PC-3 (cell line): ENCODE data around the gene DCDC2B. TPM values are rescaled to one million over a fixed set of nuclear protein-coding genes. Genes with fewer than 3 reads are reported as not detected.

Source experiments
- ATAC-seq: fragments of 200-7000 bp; cut with Tn5 transposase; 2 replicates; pipeline ENCODE4 v1.9.1; 2020; ENCODE audit warnings: mild to moderate bottlenecking, moderate library complexity
- BruUV-seq: library from RNA; stranded (reverse); fragments of 400-500 nt; replicated peaks from 2 replicates; lab custom pipeline; 2021; lab: Mats Ljungman, UMichigan
- CTCF ChIA-PET: fragments of 300-600 bp; sonication (Branson Sonifier 250); formaldehyde crosslinking; loops from one replicate; lab custom pipeline; 2022; ENCODE audit warnings: antibody characterized with exemption; lab: Charles Lee
- POLR2A ChIA-PET: fragments of 300-600 bp; sonication (Branson Sonifier 250); formaldehyde crosslinking; loops from one replicate; lab custom pipeline; 2022; ENCODE audit warnings: antibody characterized with exemption; ENCODE audit not compliant: unreplicated experiment; lab: Charles Lee
- DNase-seq: peaks from one replicate; pipeline ENCODE4 v3.0.0-alpha.2; 2015
- H2AFZ ChIP-seq: fragments of 300-600 bp; sonication (generic); 2 replicates; pipeline ENCODE4 v1.6.0; 2016; ENCODE audit warnings: antibody characterized with exemption, low read length
- H3F3A ChIP-seq: fragments of 300-600 bp; sonication (generic); one replicate; pipeline ENCODE4 v1.6.0; 2017; ENCODE audit warnings: antibody characterized with exemption, low read length, control low read depth, mild to moderate bottlenecking; ENCODE audit not compliant: unreplicated experiment
- H3K27ac ChIP-seq: fragments of 300-600 bp; sonication (generic); 2 replicates; pipeline ENCODE4 v1.5.1; 2016; ENCODE audit warnings: mild to moderate bottlenecking, low read length
- H3K27me3 ChIP-seq: fragments of 300-600 bp; sonication (generic); 2 replicates; pipeline ENCODE4 v1.6.1; 2016; ENCODE audit warnings: low read length, mixed read lengths
- H3K36me3 ChIP-seq: fragments of 300-600 bp; sonication (generic); 2 replicates; pipeline ENCODE4 v1.6.1; 2016; ENCODE audit warnings: low read depth, mixed run types, low read length, mixed read lengths
- H3K4me1 ChIP-seq: fragments of 300-600 bp; sonication (generic); 2 replicates; pipeline ENCODE4 v1.5.1; 2016; ENCODE audit warnings: low read length; ENCODE audit not compliant: insufficient read depth
- H3K4me2 ChIP-seq: fragments of 300-600 bp; sonication (generic); 2 replicates; pipeline ENCODE4 v1.6.0; 2016; ENCODE audit warnings: low read length
- H3K4me3 ChIP-seq: fragments of 300-600 bp; sonication (generic); 2 replicates; pipeline ENCODE4 v1.5.1; 2016; ENCODE audit warnings: mild to moderate bottlenecking, low read length, mixed read lengths
- H3K79me2 ChIP-seq: fragments of 300-600 bp; sonication (generic); 2 replicates; pipeline ENCODE4 v1.6.1; 2017; ENCODE audit warnings: low read length, mixed read lengths
- H3K9ac ChIP-seq: fragments of 300-600 bp; sonication (generic); 2 replicates; pipeline ENCODE4 v1.6.0; 2016; ENCODE audit warnings: mild to moderate bottlenecking, low read length
- H3K9me2 ChIP-seq: fragments of 300-600 bp; sonication (generic); replicated peaks from 2 replicates; pipeline ENCODE4 v1.6.1; 2016; ENCODE audit warnings: mixed run types, low read length, mixed read lengths
- H3K9me3 ChIP-seq: fragments of 300-600 bp; sonication (generic); 2 replicates; pipeline ENCODE4 v1.6.1; 2016; ENCODE audit warnings: low read length, mixed read lengths
- H4K20me1 ChIP-seq: fragments of 300-600 bp; sonication (generic); 2 replicates; pipeline ENCODE4 v1.6.1; 2016; ENCODE audit warnings: low read length, mixed read lengths
- EZH2 ChIP-seq: fragments of 300-600 bp; sonication (generic); IDR thresholded peaks from one replicate; pipeline ENCODE4 v1.6.1; 2017; ENCODE audit warnings: antibody characterized with exemption, mild to moderate bottlenecking, low read length; ENCODE audit not compliant: unreplicated experiment
- EZH2phosphoT487 ChIP-seq: fragments of 300-600 bp; sonication (generic); IDR thresholded peaks from 2 replicates; pipeline ENCODE4 v1.6.1; 2018; ENCODE audit warnings: mild to moderate bottlenecking, antibody characterized with exemption, low read length, borderline replicate concordance
- intact Hi-C: fragments of 100-400 bp; cut with micrococcal nuclease; formaldehyde crosslinking; loops from 2 replicates; pipeline ENCODE4 v1.9.0; 2023
- total RNA-seq: library from RNA; depleted of rRNA; stranded (reverse); fragments of >200 nt; gene quantifications from 2 replicates; pipeline ENCODE4 v1.2.3, GENCODE V29; 2014
- TF ChIP-seq, protein P1 (sequence below): fragments of 300-600 bp; sonication (generic); conservative IDR thresholded peaks from 2 replicates; pipeline ENCODE4 v1.5.1; 2017; ENCODE audit warnings: antibody characterized with exemption, low read depth, mild to moderate bottlenecking, low read length

DCDC2B gene
- total RNA-seq, 1 experiment from 2014 or later = not detected

DNA sequence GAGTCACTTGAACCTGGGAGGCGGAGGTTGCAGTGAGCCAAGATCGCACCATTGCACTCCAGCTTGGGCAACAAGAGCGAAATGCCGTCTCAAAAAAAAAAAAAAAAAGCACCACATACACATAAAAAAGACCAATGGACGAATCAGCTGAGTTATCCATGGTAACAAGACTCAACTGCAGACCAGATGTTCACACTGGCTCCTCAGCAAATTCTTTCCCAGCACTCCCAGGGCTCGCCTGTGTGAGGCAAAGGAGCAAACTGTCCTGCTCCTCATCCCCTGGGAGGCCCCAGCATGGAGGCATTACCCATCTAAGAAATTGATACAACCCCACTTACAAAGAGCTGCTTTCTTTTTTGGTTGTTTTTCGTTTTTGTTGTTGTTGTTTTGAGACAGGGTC is 10.1 kb downstream of the DCDC2B start:
- CTCF ChIA-PET = no interaction called here
- no peak overlapping the region for H3K27ac ChIP-seq
- no peak overlapping the region for H2AFZ ChIP-seq
- no peaks in the 10 kb centered on the region for H4K20me1 ChIP-seq
- ATAC-seq (no peak), DNase-seq (no peak)
- no peak overlapping the region for H3K4me3 ChIP-seq
- no peaks in the 10 kb centered on the region for H3K9me2 ChIP-seq
- H3K9ac ChIP-seq = no peak overlapping the region
- POLR2A ChIA-PET = no interaction called here
- intact Hi-C loops = loop anchor here (5.0 kb wide), 4 partner anchors 73 to 193 kb away; partner anchors contain the start of gene HDAC1
- peaks cover 6% of the 10 kb centered on the region for H3F3A ChIP-seq
- TF ChIP-seq, protein P1, sequence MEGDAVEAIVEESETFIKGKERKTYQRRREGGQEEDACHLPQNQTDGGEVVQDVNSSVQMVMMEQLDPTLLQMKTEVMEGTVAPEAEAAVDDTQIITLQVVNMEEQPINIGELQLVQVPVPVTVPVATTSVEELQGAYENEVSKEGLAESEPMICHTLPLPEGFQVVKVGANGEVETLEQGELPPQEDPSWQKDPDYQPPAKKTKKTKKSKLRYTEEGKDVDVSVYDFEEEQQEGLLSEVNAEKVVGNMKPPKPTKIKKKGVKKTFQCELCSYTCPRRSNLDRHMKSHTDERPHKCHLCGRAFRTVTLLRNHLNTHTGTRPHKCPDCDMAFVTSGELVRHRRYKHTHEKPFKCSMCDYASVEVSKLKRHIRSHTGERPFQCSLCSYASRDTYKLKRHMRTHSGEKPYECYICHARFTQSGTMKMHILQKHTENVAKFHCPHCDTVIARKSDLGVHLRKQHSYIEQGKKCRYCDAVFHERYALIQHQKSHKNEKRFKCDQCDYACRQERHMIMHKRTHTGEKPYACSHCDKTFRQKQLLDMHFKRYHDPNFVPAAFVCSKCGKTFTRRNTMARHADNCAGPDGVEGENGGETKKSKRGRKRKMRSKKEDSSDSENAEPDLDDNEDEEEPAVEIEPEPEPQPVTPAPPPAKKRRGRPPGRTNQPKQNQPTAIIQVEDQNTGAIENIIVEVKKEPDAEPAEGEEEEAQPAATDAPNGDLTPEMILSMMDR = no peak
- TF ChIP-seq EZH2phosphoT487 = no peak
- no peaks in the 10 kb centered on the region for H3K9me3 ChIP-seq
- H3K4me2 ChIP-seq = no peak overlapping the region
- no TSS peak for BruUV-seq
- H3K27me3 ChIP-seq = no peaks in the 10 kb centered on the region
- H3K4me1 ChIP-seq = peaks cover 48% of the 10 kb centered on the region
- H3K36me3 ChIP-seq = peaks cover 17% of the 10 kb centered on the region; the same call in 1 of the 2 replicates
- peaks cover 45% of the 10 kb centered on the region for H3K79me2 ChIP-seq

- TF ChIP-seq EZH2phosphoT487 (no peak), EZH2 (no peak)
- TF ChIP-seq, protein P1 = no peak
- Histone ChIP-seq H3K9me2 (no peaks in the 10 kb centered on the region), H3K9me3 (no peaks in the 10 kb centered on the region), H3K27ac (peak overlapping the region; percentile 70; the same call in 1 of the 2 replicates), H3K27me3 (no peaks in the 10 kb centered on the region), H3K4me1 (peaks cover 36% of the 10 kb centered on the region), H3K9ac (peak overlapping the region; percentile 98), H2AFZ (peak overlapping the region; percentile 60; the same call in 1 of the 2 replicates), H3K4me3 (peak overlapping the region; percentile 86), H3K79me2 (peaks cover 55% of the 10 kb centered on the region), H3K4me2 (peak overlapping the region; percentile 93), H3K36me3 (peaks cover 22% of the 10 kb centered on the region), H3F3A (peaks cover 6% of the 10 kb centered on the region), H4K20me1 (no peaks in the 10 kb centered on the region)
- intact Hi-C loops = no loop called here
- DNase-seq (no peak), ATAC-seq (no peak)
- CTCF ChIA-PET = no interaction called here
- BruUV-seq = no TSS peak
- POLR2A ChIA-PET = no interaction called here
These were observed 12.1 kb downstream of the DCDC2B start for GRCh38 chr1:32220746-32221580.
